Skin of body (tissue), 2 donors: ENCODE measurements around the gene EDC4. TPM values are rescaled to one million over a fixed set of nuclear protein-coding genes. Genes with fewer than 3 reads are reported as not detected.
"Not testable (repeated sequence)": the region's sequence is repeated elsewhere in the genome, so short reads cannot be mapped to it uniquely, and the experiment has no call there.

Experiments used
- DNase-seq: peaks from one replicate; lab custom pipeline; 2025; lab: John Stamatoyannopoulos, UW
- total RNA-seq: library from RNA; depleted of rRNA; stranded (reverse); fragments of >200 nt; gene quantifications from one replicate; pipeline ENCODE4 v1.2.3, GENCODE V29; 2014

The EDC4 gene
- total RNA-seq, 1 donor from 2014 or later, result 36.7 TPM

- DNase-seq, result no peak
Observed at GRCh38 chr16:67907397-67908180, 34.7 kb downstream of the EDC4 start.

GRCh38 chr16:67909056-67909742 is 36.3 kb downstream of the EDC4 start:
- DNase-seq, result no peak

DNA sequence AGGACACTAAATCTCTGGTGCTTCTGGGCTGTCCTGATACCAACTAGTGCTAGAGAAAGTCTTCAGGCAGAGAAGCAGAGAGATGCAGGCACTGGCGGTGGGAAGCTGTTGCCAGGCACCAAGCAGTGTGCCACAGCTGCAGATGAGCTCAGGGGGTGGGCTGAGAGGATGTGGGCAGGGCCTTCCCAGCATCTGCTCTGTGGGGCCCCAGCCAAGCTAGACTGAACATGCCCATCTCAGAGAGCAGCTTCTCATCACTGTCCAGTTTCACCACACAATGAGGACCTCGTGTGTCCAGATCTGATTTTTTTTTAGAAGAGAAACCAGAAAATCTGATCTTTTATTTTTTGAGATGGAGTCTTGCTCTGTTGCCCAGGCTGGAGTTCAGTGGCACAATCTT is 37.3 kb downstream of the EDC4 start:
- peak; percentile 11 for DNase-seq

DNA sequence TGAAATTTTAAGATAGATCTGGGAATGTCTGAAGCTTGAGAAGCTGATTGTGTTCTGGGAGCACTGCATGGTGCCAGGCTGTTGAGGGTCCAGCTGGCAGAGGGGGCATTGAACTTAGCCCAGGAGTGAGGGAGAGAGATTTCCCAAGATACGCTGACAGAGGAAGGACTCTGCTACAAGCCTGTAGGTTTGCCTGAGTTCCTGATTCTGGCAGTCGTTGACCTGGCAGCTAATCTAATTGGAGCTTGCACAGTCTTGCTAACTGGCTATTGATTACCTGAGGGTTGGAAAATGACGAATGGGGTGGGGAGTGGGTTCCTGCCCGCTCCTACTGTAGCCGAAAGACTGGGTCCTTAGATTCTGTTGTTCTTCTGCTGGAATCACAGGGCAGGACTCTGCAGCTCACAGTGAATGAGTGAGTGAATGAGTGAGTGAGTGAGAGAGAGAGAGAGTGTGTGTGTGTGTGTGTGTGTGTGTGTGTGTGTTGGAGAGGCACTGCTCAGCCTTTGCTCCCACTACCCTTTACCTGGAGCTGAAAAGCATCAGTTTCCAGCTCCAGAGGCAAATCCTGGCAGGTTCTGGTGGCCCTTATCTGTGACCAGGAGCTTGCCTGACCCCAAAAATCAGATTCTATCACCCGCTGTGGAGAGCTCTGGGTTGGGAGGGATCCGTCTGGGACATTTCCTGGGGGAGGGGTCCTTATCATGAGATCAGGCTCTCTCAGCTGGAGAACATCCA is 42.1 kb downstream of the EDC4 start:
- no peak for DNase-seq

DNA sequence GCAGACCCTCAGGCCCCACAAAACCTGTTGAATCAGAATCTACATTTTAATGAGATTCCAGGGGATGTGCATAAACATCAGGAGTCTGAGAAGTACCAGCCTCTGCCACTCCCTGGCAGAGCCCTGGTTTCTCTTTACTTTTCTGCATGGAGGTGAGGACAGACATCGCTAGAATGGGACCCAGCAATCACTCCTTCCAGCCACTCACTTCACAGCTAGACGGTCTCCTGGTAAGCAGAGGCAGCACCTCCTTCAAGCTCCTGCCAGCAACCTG is 42.6 kb downstream of the EDC4 start:
- DNase-seq, result not testable (repeated sequence)

DNA sequence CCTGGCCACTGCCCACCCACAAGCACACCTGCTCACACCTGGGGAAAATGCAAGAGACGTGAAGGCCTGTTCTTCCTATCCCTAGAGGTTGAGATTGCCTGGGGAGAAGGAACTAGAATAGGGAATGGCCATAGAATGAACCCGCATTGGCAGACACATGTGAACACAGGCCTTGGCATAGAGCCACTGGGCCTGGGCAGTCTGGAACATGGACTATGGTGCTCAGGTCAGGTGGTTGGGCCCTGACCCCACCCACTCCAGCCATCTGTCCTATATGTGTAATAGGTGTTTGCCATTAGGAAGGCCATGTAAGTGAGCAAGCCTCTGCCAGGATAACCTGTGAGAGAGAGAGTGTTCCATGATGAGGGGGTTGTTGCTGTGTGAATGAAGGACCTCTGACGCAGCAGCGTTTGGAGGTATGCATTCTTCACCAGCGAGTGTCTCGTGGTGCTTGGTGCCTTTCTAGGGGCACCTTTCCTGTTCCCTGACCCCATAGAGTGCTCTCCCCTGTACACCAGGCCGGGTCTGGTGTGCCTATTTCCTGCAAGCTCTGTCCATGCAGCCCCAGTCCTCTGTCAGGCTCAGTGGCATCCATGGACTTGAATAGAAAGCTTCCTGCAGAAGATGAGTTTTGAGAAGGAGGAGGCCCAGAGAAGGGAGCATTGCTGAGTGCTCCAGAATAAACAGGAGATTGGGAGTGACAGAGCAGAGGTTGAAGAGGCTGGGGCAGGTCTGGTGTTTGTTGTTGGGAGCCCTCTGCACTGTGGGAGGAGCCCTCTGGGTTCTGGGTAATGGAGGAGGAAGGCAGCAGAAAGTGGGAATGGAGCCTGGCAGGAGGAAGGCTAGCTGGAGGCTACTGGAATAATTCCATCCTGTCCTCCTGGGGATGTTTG is 43.2 kb downstream of the EDC4 start:
- no peak for DNase-seq

- DNase-seq, result no peak
Observed at GRCh38 chr16:67917140-67917851, 44.4 kb downstream of the EDC4 start.

DNA sequence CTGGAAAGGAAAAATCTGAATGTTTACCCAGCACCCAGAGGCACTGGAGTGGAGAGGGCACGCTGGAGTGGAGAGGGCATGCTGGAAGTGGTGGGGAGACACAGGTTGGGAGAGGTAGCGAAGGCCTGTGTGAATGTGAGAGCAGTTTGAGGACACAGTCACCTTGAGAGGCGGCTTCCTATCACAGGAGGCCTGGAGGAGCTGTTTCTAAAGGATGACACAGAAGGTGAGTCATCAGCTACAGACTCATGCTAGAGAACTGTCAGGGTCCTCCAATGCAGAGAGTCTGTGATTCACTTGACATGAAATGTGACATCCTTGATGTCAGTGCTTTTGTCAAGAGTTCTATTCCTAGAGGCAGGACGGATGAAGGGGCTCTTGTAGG is 45.0 kb downstream of the EDC4 start:
- no peak for DNase-seq

GRCh38 chr16:67919622-67920221 is 46.9 kb downstream of the EDC4 start:
- no peak for DNase-seq

DNA sequence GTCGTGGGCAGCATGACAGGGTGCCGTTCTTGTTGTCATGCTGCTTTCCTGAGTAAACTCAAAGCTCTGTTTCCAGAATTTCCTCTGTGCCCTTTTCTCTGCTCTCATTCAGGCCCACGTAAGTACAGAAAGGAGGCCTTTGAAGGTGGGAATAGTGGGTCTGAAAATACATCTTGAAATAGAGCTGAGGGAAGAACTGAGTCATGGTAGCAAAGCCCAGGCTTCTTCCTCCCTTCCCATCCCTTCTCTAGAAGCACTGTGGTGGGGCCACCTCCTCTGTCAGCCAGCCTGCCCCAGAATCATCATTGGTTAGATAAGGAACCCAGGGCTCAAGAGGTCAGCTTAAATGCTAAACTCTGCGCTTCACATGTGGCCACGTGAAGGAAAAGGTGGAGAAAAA is 49.4 kb downstream of the EDC4 start:
- no peak for DNase-seq

DNA sequence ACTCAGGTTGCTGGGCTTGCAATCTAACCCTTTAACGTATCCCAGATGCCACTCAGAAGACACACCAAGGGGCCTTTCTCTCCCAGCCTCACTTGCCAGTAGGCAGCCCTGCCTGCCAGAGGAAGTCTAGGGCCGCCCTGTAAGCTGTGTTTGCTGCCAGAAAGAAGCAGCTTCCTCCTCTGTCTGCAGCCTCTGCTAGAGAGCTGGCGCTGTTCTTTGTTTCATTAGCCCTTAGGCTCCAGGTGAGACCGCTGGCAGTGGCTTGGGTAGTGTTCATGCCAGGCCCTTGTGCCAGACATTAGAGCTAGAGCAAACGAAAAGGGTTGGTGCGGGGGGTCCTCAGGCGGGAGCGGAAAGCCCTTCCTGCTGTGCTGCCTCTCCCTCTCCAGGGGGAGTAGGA is 49.9 kb downstream of the EDC4 start:
- no peak for DNase-seq

DNA sequence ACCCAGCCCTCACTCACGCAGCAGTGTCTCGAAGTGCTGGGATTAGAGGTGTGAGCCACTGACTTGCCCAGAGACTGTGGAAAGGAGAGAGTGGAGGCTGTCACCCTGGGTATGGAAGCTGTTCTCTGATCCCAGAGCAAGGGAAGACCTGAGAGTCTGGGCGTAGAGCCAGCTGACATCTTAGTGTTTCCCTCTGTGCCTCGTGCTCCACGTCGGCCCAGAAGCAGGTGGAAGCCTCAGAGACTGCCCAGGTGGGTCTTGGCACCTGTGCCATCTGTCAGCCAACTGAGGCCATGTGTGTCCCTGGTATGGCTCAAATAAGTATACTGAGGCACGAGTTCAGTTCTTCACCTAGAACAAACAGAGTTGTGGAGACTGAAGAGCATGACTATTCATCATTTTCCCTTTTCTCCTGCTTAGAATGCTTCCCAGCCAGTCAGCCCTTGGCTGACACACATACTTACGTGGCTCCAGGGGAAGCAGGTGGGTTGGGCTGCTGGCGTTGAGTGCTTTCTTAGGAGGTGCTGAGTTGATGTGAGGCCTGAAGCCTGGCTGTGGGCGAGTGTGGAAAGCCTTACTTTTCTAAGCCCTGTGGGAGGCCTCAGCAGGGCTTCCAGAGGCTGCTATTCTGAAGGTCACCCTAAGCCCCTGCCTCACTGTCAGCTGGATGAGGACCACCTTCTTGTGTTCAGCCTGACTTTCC is 50.7 kb downstream of the EDC4 start:
- no peak for DNase-seq

DNA sequence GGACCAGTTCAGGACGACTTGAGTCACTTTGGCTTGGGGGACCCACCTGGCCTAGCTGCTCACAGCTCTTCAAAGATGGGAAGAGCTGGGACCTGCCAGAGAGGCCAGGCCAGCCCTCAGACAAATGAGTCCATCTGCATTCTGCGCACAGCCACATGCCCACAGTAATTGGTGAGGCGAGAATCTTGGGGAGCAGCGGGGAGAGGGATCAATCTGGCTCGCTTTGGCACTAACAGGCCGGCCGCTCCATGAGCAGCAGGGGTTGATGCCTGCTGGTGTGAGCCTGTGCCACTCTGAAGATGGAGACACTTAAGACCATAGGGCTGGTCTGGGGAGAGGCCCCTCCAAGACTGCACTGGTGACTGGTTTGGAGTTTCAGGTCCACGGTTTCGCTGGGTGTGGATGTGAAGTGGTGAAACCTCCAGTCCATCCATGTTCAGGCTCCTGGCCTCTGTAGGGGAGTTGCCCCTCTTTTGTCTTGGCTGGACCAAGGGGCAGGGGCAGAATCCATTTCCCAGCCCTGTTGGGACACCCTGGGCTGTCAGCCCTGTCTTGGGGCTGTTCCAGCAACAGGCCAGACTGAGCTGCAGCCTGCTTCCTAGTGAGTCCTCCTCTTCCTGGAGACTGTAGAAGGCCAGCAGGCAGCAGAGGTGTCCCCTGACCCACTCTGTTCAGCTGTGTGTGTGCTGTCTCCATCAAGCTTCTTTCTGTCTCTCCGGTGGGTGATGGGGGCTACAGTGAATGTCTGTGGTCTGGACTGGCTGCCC is 51.5 kb downstream of the EDC4 start:
- no peak for DNase-seq

GRCh38 chr16:67926181-67926750 is 53.4 kb downstream of the EDC4 start:
- no peak for DNase-seq

DNA sequence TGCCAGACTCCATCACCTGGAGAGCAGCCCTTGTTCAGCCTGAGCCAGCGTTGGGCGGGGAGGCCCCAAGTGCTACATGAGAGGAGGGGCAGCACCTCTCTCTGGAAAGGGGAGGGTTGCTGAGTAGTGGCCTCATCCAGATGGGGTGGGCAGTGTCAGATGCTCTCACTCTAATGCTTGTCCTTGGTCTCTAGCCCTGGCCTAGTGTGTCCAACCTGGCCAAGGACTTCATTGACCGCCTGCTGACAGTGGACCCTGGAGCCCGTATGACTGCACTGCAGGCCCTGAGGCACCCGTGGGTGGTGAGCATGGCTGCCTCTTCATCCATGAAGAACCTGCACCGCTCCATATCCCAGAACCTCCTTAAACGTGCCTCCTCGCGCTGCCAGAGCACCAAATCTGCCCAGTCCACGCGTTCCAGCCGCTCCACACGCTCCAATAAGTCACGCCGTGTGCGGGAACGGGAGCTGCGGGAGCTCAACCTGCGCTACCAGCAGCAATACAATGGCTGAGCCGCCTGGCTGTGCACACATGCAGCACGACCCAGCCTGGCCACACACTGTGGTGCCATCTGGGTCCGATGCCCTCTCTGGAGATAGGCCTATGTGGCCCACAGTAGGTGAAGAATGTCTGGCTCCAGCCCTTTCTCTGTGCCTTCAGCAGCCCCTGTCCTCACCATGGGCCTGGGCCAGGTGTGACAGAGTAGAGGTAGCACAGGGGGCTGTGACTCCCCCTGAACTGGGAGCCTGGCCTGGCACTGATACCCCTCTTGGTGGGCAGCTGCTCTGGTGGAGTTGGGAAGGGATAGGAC is 54.5 kb downstream of the EDC4 start:
- no peak for DNase-seq

GRCh38 chr16:67928147-67928546 is 55.3 kb downstream of the EDC4 start:
- no peak for DNase-seq

DNA sequence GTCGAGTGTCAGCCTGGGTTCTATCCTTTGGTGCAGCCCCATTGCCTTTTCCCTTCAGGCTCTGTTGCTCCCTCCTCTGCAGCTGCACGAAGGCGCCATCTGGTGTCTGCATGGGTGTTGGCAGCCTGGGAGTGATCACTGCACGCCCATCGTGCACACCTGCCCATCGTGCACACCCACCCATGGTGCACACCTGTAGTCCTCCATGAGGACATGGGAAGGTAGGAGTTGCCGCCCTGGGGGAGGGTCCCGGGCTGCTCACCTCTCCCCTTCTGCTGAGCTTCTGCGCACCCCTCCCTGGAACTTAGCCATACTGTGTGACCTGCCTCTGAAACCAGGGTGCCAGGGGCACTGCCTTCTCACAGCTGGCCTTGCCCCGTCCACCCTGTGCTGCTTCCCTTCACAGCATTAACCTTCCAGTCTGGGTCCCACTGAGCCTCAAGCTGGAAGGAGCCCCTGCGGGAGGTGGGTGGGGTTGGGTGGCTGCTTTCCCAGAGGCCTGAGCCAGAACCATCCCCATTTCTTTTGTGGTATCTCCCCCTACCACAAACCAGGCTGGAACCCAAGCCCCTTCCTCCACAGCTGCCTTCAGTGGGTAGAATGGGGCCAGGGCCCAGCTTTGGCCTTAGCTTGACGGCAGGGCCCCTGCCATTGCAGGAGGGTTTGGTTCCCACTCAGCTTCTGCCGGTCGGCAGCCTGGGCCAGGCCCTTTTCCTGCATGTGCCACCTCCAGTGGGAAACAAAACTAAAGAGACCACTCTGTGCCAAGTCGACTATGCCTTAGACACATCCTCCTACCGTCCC is 55.9 kb downstream of the EDC4 start:
- DNase-seq, result no peak
